NCI-H446 (cell line): Measurements from ENCODE around the gene NGEF.
"Not testable (repeated sequence)": the region's sequence is repeated elsewhere in the genome, so short reads cannot be mapped to it uniquely, and the experiment has no call there.

Source experiments
- DNase-seq, 2 experiments: peaks; one replicate each; lab custom pipeline; 2025; lab: John Stamatoyannopoulos, UW

The NGEF gene

GRCh38 chr2:232927032-232927792 lies 85.8 kb downstream of the NGEF start:
- DNase-seq = no peak

- no peak for DNase-seq
Measured at GRCh38 chr2:232926431-232926939, 86.6 kb downstream of the NGEF start.

GRCh38 chr2:232925821-232926156 lies 87.3 kb downstream of the NGEF start:
- no peak for DNase-seq

- DNase-seq = no peak
Measured at GRCh38 chr2:232925153-232925820, 87.8 kb downstream of the NGEF start.

- DNase-seq = no peak
Measured at GRCh38 chr2:232924433-232924832, 88.6 kb downstream of the NGEF start.

GRCh38 chr2:232920760-232921159 lies 92.3 kb downstream of the NGEF start:
- no peak for DNase-seq

GRCh38 chr2:232920055-232920454 lies 93.0 kb downstream of the NGEF start:
- no peak for DNase-seq

GRCh38 chr2:232919141-232919540 lies 93.9 kb downstream of the NGEF start:
- no peak for DNase-seq

GRCh38 chr2:232913903-232914302 lies 99.2 kb downstream of the NGEF start:
- DNase-seq = no peak

GRCh38 chr2:232911712-232912277 lies 101.3 kb downstream of the NGEF start:
- no peak for DNase-seq

GRCh38 chr2:232910376-232910775 lies 102.7 kb downstream of the NGEF start:
- DNase-seq = no peak

- DNase-seq = no peak
Measured at GRCh38 chr2:232908695-232909094, 104.4 kb downstream of the NGEF start.

- DNase-seq = not testable (repeated sequence)
Measured at GRCh38 chr2:232907718-232908085, 105.4 kb downstream of the NGEF start.

GRCh38 chr2:232906867-232907717 lies 106.0 kb downstream of the NGEF start:
- not testable (repeated sequence) for DNase-seq

- DNase-seq = no peak
Measured at GRCh38 chr2:232903989-232904388, 109.1 kb downstream of the NGEF start.

- DNase-seq = no peak
Measured at GRCh38 chr2:232901736-232902578, 111.1 kb downstream of the NGEF start.

- no peak for DNase-seq
Measured at GRCh38 chr2:232900811-232901735, 112.0 kb downstream of the NGEF start.

GRCh38 chr2:232898592-232899543 lies 114.2 kb downstream of the NGEF start:
- DNase-seq = no peak
